Kidney (tissue), 14 donors: ENCODE measurements around the gene MATR3. TPM values are rescaled to one million over a fixed set of nuclear protein-coding genes. Genes with fewer than 3 reads are reported as not detected.

ENCODE experiments used
- DNase-seq, 5 donors: peaks; one replicate each; pipeline ENCODE4 v3.0.0-alpha.2; 2013 to 2020
- FAIRE-seq: peaks from 2 replicates; lab custom pipeline; 2012; peaks lifted over from hg19 to GRCh38; lab: Jason Lieb, UNC
- H3K27ac ChIP-seq, 2 donors: one replicate each; pipeline ENCODE4 v1.7.0; 2013; ENCODE audit warnings: low read depth in 2 of 2, low read length in 2 of 2, inconsistent platforms in 1 of 2
- H3K27me3 ChIP-seq: one replicate; pipeline ENCODE4 v1.7.1; 2013; ENCODE audit warnings: low read length, inconsistent platforms; ENCODE audit not compliant: control insufficient read depth, insufficient read depth
- H3K36me3 ChIP-seq, 3 donors: one replicate each; pipeline versions ENCODE4 v1.7.0 to v1.7.1; 2013; ENCODE audit warnings: low read length in 3 of 3, control low read depth in 1 of 3, inconsistent platforms in 1 of 3; ENCODE audit not compliant: insufficient read depth in 3 of 3, control insufficient read depth in 2 of 3
- H3K4me1 ChIP-seq, 3 donors: one replicate each; pipeline versions ENCODE4 v1.7.0 to v1.7.1; 2013; ENCODE audit warnings: low read length in 3 of 3, inconsistent platforms in 1 of 3, low read depth in 1 of 3; ENCODE audit not compliant: control insufficient read depth in 2 of 3, insufficient read depth in 2 of 3
- H3K4me3 ChIP-seq, 3 donors: one replicate each; pipeline versions ENCODE4 v1.7.0 to v1.8.1; 2013; ENCODE audit warnings: low read length in 3 of 3, control low read depth in 1 of 3, inconsistent platforms in 1 of 3
- H3K9ac ChIP-seq, 3 donors: one replicate each; pipeline versions ENCODE4 v1.7.0 to v1.7.1; 2013; ENCODE audit warnings: low read length in 3 of 3, control low read depth in 1 of 3, inconsistent platforms in 1 of 3
- H3K9me3 ChIP-seq, 3 donors: one replicate each; pipeline versions ENCODE4 v1.7.0 to v1.7.1; 2013; ENCODE audit warnings: low read length in 3 of 3, control low read depth in 1 of 3, inconsistent platforms in 1 of 3; ENCODE audit not compliant: control insufficient read depth in 2 of 3, insufficient read depth in 1 of 3
- intact Hi-C: fragments of 100-400 bp; cut with DNase I; formaldehyde crosslinking; loops from one replicate; pipeline ENCODE4 v1.11.1; 2022
- polyA plus RNA-seq: library from polyadenylated mRNA; stranded (reverse); fragments of 350-450 nt; fragmentation: Illumina TruSeq; extraction: RNeasy Lipid Tissue Mini Kit (QIAGEN cat#74804); gene quantifications from one replicate; pipeline ENCODE4 v1.2.3, GENCODE V29; 2014; ENCODE audit warnings: low read depth, low replicate concordance; ENCODE audit not compliant: insufficient read depth
- total RNA-seq: library from RNA; stranded (reverse); fragmentation: NEBNext Ultra II Directional; extraction: Animal tissue kit (Norgen Biotek cat#: 25700); gene quantifications from one replicate; pipeline ENCODE4 v1.2.1, GENCODE V29; 2021
- TF ChIP-seq, protein P1 (sequence below): IDR thresholded peaks from 3 replicates; pipeline ENCODE4 v1.5.1; 2012; ENCODE audit warnings: mild to moderate bottlenecking, moderate library complexity, borderline replicate concordance; ENCODE audit not compliant: insufficient read depth; ENCODE audit errors: extremely low read depth
- donor health status: control.
- donor health status: control.
- donor health status: control.
- donor health status: control.
- donor health status: control.
- donor health status: DM: yes; HTN: yes; CAD: no.
- donor health status: Normal renal cell carcinoma (clear cell type).

Gene MATR3
- total and polyA plus RNA-seq, 2 donors from 2014 or later = 124 to 215 TPM

DNA sequence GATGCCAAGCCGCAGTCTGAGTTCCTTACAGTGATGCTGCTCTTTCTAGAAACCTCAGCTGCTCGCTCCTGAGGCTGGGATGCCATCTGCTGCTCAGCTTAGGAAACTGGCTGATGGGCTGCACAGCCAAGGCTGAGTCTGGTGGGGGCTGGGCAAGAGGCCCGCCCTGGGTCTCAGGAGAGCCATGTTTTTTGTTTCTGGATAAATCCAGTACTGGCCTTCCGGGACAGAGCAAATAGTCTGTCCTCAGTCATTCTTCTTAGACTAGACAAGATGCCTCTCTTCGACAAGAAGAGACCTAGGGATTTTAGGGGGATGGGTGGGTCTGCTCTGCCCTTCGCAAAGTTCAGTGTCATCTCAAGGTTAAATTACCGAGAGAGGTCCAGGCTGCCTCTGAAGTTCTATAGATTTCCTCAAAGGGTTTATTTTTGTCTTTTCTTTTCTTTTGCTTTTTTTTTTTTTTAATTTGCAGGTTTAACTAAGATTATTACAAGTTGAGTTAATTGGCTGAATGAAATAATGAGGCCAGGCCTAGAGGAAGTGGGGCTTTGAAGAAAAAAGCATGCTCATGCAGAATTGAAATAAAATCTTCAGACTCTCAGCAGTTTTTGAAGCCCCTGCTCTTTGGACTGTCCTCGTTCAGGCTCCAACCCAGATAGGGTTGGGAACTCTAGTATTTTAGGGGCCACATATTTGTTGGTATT is 30.6 kb upstream of the MATR3 start:
- Histone ChIP-seq H3K4me3 (no peak overlapping the region), H3K27me3 (no peaks in the 10 kb centered on the region), H3K4me1 (no peaks in the 10 kb centered on the region), H3K9ac (no peak overlapping the region), H3K27ac (peak overlapping the region in 1 of 2 donors; percentile 18), H3K36me3 (no peaks in the 10 kb centered on the region), H3K9me3 (no peaks in the 10 kb centered on the region)
- intact Hi-C loops = no loop called here
- TF ChIP-seq, protein P1, sequence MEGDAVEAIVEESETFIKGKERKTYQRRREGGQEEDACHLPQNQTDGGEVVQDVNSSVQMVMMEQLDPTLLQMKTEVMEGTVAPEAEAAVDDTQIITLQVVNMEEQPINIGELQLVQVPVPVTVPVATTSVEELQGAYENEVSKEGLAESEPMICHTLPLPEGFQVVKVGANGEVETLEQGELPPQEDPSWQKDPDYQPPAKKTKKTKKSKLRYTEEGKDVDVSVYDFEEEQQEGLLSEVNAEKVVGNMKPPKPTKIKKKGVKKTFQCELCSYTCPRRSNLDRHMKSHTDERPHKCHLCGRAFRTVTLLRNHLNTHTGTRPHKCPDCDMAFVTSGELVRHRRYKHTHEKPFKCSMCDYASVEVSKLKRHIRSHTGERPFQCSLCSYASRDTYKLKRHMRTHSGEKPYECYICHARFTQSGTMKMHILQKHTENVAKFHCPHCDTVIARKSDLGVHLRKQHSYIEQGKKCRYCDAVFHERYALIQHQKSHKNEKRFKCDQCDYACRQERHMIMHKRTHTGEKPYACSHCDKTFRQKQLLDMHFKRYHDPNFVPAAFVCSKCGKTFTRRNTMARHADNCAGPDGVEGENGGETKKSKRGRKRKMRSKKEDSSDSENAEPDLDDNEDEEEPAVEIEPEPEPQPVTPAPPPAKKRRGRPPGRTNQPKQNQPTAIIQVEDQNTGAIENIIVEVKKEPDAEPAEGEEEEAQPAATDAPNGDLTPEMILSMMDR = peak; percentile 94
- FAIRE-seq (peak; percentile 72), DNase-seq (peak; percentile 91 to 96 (median 93))

DNA sequence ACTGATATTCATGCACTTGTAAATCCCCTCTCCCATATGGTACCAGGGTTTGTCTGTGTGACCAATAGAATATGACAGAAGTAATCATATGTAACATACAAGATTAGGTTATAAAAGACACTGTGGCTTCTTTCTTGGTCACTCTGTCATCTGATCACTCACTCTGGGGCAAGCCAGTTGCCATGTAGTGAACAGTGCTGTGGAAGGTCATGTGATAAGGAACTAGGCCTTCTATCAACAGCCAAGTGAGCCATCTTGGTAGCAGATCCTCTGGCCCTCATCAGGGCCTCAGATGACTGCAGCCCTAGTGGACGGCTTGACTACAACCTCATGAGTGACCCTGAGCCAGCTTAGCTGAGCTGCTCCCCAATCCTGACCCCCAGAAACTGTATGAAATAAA is 30.0 kb upstream of the MATR3 start:
- TF ChIP-seq, protein P1 = no peak
- intact Hi-C loops = no loop called here
- FAIRE-seq (no peak), DNase-seq (no peak)
- Histone ChIP-seq H3K4me1 (no peaks in the 10 kb centered on the region), H3K36me3 (no peaks in the 10 kb centered on the region), H3K9me3 (no peaks in the 10 kb centered on the region), H3K27ac (no peak overlapping the region), H3K4me3 (no peak overlapping the region), H3K27me3 (no peaks in the 10 kb centered on the region), H3K9ac (no peak overlapping the region)

DNA sequence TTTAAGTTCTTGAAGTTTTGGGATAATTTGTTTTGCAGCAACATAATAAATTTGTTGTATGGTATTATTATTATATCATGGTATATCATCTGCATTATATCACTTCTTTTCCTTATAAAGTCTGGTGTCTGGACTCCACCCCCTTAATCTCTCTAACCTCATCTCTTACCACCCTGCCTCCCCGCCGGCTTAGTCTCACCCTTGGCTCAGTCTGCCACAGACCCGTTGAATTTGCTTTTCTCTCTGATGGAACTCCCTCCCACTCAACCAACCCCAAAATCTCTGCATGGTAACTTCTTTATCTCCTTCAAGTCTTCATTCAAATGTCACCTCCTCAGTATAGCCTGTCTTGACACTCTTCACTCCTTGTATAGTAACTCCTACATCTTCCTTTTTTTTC is 29.6 kb upstream of the MATR3 start:
- Histone ChIP-seq H3K4me1 (no peaks in the 10 kb centered on the region), H3K9me3 (no peaks in the 10 kb centered on the region), H3K9ac (no peak overlapping the region), H3K27me3 (no peaks in the 10 kb centered on the region), H3K27ac (no peak overlapping the region), H3K4me3 (no peak overlapping the region), H3K36me3 (no peaks in the 10 kb centered on the region)
- no peak for DNase-seq
- FAIRE-seq = no peak
- TF ChIP-seq, protein P1 = no peak
- intact Hi-C loops = no loop called here
